GM21786 (cell line): ENCODE measurements around the gene CEP250.

Experiments used
- ATAC-seq: cut with Tn5 transposase; IDR thresholded peaks from one replicate; pipeline ENCODE4 v1.9.1; 2021; ENCODE audit not compliant: unreplicated experiment

CEP250 gene

DNA sequence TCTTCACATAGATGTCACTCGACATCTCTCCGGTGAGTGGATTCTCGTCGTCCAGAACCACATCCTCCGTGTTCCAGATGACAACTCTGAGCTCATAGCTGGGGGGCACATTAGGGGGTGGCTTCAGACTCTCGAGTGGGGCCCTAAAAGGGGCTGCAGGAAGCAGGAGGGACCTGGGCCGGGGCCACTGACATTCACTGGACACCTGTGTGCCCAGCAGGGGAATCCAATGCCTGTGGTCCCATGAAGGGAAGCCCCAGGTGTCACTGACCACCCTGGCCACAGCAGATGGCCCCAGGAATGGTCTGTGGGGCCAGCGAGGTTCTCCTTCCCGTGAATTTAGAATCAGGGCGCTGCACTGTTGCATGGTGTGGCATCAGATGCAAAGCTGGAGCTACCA, 105.1 kb downstream of the CEP250 start:
- ATAC-seq, result no peak

DNA sequence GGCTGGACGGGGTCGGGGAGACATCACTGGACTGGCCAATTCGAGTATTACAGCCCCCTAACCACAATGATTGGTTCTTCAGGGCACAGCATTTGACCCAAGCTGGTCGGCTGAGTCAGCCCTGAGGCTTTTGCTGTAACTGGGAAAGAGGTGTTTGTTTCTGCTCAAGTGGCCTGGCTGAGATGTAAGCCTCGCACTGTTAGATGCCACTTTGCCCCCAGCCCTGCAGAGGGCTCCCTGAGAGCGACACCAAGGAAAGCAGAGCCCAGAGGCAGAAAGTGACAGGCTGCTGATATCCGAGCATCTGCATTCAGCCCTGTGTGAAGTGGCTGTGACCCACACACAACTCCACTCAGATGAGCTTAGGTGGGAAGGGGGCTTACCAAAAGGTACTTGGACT, 105.9 kb downstream of the CEP250 start:
- ATAC-seq, result no peak

DNA sequence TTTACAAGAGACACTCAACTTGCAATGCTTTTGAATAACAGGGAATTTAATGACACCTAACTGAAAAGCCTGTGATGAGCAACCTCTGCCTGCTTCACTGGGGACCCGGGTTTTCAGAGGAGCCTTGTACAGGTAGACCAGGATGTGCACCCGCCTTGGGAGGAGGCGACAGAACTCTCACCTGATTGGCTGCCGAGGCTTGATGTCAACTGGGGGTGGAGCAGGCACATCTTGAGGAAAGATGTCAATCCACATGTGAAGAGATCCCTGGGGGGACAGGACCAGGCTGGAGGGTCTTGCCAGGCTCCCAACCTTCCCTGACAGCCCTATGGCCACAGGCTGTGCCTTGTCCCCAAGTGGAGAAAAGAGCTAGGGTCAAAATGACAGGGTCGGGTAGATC, 106.3 kb downstream of the CEP250 start:
- no peak for ATAC-seq

DNA sequence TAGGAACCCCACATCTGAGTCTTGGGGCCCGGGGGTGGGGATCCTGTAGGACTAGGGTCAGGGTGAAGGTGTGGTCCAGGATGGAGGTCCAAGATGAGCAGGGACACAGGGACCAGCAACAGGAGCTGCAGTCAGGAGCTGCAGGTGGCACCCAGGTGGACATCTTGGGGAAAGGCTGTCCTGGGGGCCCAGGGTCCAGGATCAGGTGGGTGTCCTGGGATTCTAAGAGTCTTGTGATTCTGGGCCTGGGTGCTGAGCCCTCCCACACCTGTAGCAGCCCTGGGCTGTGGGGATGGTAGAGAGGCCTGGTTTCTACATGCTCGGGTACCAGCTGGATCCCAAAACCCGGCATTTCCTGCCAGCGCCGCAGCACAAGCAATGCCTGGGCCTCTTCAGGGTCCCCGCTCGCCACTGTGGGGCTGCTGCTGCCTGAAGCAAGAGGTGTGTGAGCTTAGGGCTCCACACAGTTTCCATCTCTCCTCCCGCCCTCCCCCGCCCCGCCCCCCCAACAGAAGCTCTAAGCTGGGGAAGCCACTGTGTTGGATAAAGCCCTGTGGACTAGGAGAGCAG, 107.2 kb downstream of the CEP250 start:
- ATAC-seq, result no peak

DNA sequence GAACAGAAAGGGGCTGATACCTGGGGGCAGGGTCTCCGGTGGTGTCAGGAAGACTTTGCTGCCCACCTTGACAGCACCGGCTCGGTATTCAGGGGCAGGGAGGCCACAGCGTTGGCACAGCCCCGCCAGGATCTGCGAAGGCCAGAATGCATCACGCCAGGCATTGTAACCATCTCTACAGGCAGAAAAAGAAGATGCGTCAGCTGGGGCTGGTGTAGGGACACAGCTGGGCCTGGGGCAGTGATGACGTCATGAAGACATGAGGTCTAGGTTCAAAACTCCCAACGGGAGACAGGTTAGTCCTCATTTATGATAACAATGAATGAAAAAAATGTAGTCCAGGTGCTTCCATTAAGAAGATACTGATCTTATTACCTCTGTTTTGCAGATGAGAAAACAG, 108.4 kb downstream of the CEP250 start:
- no peak for ATAC-seq

DNA sequence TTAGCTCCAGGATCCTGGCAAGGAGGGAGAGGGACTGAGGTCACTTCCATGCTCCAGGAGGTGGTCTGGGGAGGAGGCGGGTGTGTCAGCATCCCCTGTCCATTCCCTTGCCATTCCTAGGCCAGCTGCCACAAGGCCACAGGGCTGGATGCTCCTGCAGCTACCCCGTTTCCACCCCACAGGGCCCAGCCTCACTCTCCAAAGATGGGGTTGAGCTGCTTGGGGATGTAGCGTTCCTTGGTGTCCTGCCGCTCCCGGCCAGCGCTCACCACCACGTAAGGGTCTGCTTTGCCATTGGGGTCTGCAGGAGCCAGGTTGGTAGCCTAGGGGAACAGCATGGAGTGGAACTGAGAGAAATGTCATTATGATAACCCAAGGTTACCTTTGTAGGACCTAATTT, 109.5 kb downstream of the CEP250 start:
- ATAC-seq, result no peak

DNA sequence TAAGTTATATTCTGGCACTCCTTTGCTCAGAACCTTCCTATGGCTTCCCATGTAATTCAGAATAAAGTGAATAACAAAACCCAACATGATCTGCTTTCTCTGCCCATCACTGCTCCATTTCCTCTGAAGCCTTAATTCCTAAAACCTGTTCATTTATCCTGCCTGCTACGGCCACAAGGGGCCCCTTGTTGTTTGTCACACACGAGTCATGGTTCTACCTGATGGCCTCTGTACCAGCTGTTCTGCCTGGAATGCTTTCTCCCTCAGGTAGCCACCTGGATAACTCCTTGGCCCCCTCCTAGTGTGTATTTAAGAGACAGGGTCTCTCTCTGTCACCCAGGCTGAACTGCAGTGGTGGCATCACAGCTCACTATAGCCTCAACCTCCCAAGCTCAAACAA, 113.2 kb downstream of the CEP250 start:
- ATAC-seq, result no peak
